ENCODE measurements around the gene FSTL3. TPM values are rescaled to one million over a fixed set of nuclear protein-coding genes. Genes with fewer than 3 reads are reported as not detected.
A peak's percentile ranks its signal among the peaks of the same experiment; 100 is the strongest.

Gene FSTL3
- total and polyA plus RNA-seq, 2 of the 13 experiments (the other 11 are each of a cell fraction or from before 2014, with no cell fraction given) = 13.5 to 15.6 TPM

DNA sequence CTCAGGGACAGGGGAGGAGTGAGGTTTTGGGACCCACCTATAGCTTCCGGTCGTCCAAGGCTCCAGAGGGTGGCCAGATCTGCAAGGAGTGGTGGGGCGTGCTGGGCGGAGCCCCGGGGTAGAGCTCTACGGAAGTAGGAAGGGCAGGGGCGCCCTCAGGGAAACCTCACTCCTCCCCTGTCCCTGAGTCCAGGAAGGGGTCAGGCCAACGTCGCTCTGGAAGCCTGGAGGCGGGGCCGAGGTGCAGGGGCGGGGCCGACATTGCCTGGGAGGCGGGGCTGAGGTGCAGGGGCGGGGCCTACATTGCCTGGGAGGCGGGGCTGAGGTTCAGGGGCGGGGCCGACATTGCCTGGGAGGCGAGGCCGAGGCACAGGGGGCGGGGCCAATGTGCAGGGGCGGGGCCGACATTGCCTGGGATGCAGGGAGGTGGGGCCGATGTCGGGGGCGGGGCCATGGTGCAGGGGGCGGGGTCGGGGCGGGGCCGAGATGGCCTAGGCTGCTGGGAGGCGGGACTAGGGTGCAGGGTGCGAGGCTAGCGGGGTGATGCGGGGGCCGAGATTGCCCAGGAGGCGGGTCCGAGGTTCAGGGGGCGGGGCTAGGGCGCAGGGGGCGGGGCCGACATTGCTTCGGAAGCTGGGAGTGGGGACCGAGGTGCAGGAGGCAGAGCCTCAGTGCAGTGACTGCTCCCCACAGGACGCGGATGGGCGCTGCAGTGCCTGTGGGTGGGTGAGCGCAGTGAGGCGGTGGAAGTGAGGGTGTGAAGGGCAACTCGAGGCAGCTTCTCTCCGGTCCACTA is 27.7 kb downstream of the FSTL3 start (continued):
- no peak for TF ChIP-seq ZNF367 (CRISPR knock-in tag; IDR thresholded peaks at IDR 0.05; ENCODE audit: borderline replicate concordance)
- no peak for TF ChIP-seq ZNF468 (CRISPR knock-in tag; IDR thresholded peaks at IDR 0.05)
- no peak for TF ChIP-seq FOXK2 (IDR thresholded peaks at IDR 0.05)
- no peak for TF ChIP-seq YY1 (IDR thresholded peaks at IDR 0.05; ENCODE audit: insufficient read depth, insufficient replicate concordance, low read depth, low read length)
- TF ChIP-seq BORCS8-MEF2B (CRISPR knock-in tag; IDR thresholded peaks at IDR 0.05) = no peak
- TF ChIP-seq ZNF75D (CRISPR knock-in tag; IDR thresholded peaks at IDR 0.05; ENCODE audit: borderline replicate concordance) = no peak
- peak; percentile 2; the same call in 1 of the 2 replicates for TF ChIP-seq YEATS2 (CRISPR knock-in tag; IDR thresholded peaks at IDR 0.05; ENCODE audit: borderline replicate concordance)
- TF ChIP-seq, protein P1, sequence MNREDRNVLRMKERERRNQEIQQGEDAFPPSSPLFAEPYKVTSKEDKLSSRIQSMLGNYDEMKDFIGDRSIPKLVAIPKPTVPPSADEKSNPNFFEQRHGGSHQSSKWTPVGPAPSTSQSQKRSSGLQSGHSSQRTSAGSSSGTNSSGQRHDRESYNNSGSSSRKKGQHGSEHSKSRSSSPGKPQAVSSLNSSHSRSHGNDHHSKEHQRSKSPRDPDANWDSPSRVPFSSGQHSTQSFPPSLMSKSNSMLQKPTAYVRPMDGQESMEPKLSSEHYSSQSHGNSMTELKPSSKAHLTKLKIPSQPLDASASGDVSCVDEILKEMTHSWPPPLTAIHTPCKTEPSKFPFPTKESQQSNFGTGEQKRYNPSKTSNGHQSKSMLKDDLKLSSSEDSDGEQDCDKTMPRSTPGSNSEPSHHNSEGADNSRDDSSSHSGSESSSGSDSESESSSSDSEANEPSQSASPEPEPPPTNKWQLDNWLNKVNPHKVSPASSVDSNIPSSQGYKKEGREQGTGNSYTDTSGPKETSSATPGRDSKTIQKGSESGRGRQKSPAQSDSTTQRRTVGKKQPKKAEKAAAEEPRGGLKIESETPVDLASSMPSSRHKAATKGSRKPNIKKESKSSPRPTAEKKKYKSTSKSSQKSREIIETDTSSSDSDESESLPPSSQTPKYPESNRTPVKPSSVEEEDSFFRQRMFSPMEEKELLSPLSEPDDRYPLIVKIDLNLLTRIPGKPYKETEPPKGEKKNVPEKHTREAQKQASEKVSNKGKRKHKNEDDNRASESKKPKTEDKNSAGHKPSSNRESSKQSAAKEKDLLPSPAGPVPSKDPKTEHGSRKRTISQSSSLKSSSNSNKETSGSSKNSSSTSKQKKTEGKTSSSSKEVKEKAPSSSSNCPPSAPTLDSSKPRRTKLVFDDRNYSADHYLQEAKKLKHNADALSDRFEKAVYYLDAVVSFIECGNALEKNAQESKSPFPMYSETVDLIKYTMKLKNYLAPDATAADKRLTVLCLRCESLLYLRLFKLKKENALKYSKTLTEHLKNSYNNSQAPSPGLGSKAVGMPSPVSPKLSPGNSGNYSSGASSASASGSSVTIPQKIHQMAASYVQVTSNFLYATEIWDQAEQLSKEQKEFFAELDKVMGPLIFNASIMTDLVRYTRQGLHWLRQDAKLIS (CRISPR knock-in tag; IDR thresholded peaks at IDR 0.05) = no peak
- TF ChIP-seq ZNF430 (CRISPR knock-in tag; IDR thresholded peaks at IDR 0.05) = 0 out of 2 replicates have a peak, but pooled peaks have one; percentile 3
- TF ChIP-seq ZNF747 (CRISPR knock-in tag; IDR thresholded peaks at IDR 0.05; ENCODE audit: borderline replicate concordance) = no peak; the same call in 1 of the 2 replicates
- TF ChIP-seq ZNF816 (CRISPR knock-in tag; IDR thresholded peaks at IDR 0.05; ENCODE audit: borderline replicate concordance) = no peak
- no peak for TF ChIP-seq SNAPC2 (CRISPR knock-in tag; IDR thresholded peaks at IDR 0.05)
- no peak for TF ChIP-seq ZNF674 (CRISPR knock-in tag; IDR thresholded peaks at IDR 0.05; ENCODE audit: low read depth)
- TF ChIP-seq, protein P2, sequence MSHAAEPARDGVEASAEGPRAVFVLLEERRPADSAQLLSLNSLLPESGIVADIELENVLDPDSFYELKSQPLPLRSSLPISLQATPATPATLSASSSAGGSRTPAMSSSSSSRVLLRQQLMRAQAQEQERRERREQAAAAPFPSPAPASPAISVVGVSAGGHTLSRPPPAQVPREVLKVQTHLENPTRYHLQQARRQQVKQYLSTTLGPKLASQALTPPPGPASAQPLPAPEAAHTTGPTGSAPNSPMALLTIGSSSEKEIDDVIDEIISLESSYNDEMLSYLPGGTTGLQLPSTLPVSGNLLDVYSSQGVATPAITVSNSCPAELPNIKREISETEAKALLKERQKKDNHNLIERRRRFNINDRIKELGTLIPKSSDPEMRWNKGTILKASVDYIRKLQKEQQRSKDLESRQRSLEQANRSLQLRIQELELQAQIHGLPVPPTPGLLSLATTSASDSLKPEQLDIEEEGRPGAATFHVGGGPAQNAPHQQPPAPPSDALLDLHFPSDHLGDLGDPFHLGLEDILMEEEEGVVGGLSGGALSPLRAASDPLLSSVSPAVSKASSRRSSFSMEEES (CRISPR knock-in tag; IDR thresholded peaks at IDR 0.05) = 0 out of 2 replicates have a peak, but pooled peaks have one; percentile 31
- peak; percentile 94 for TF ChIP-seq POLR2AphosphoS5 (IDR thresholded peaks at IDR 0.05; ENCODE audit: low read depth, low read length)
- no peak for TF ChIP-seq XBP1 (CRISPR knock-in tag; IDR thresholded peaks at IDR 0.05)
- TF ChIP-seq, protein P3, sequence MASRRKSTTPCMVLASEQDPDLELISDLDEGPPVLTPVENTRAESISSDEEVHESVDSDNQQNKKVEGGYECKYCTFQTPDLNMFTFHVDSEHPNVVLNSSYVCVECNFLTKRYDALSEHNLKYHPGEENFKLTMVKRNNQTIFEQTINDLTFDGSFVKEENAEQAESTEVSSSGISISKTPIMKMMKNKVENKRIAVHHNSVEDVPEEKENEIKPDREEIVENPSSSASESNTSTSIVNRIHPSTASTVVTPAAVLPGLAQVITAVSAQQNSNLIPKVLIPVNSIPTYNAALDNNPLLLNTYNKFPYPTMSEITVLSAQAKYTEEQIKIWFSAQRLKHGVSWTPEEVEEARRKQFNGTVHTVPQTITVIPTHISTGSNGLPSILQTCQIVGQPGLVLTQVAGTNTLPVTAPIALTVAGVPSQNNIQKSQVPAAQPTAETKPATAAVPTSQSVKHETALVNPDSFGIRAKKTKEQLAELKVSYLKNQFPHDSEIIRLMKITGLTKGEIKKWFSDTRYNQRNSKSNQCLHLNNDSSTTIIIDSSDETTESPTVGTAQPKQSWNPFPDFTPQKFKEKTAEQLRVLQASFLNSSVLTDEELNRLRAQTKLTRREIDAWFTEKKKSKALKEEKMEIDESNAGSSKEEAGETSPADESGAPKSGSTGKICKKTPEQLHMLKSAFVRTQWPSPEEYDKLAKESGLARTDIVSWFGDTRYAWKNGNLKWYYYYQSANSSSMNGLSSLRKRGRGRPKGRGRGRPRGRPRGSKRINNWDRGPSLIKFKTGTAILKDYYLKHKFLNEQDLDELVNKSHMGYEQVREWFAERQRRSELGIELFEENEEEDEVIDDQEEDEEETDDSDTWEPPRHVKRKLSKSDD (CRISPR knock-in tag; IDR thresholded peaks at IDR 0.05; ENCODE audit: low read depth) = no peak
- no peak for TF ChIP-seq ZNF10 (CRISPR knock-in tag; IDR thresholded peaks at IDR 0.05; ENCODE audit: borderline replicate concordance, low read depth)
- no peak for TF ChIP-seq EP300 (IDR thresholded peaks at IDR 0.05; ENCODE audit: low read depth in 2 of 2, low read length in 2 of 2)
- no peak for TF ChIP-seq EP300 (CRISPR knock-in tag; IDR thresholded peaks at IDR 0.05; ENCODE audit: borderline replicate concordance)

Data from HepG2 (cell line).